ENCODE measurements around the gene UBE2L3.
"Not testable (repeated sequence)": the region's sequence is repeated elsewhere in the genome, so short reads cannot be mapped to it uniquely, and the experiment has no call there.

DNA sequence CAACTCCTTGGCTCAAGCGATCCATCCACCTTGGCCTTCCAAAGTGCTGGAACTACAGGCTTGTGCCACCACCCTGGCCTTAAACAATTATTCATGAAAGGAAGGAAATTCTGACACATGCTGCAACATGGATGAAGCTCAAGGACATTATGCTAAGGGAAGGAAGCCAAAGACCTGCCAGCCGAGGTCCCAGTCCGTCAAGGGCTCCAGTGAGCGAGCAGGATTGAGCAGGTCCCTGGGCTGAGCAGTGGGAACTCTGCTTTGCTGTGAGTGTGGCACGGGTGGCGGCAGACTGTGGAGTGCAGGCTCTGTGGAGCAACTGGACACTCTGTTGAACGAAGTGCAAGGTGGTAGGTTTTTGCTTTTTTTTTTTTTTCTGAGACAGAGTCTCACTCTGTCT lies 27.7 kb upstream of the UBE2L3 start:
- not testable (repeated sequence) for TF ChIP-seq CTCF (IDR thresholded peaks at IDR 0.05; ENCODE audit: insufficient read depth, low read length, poor library complexity, severe bottlenecking); EZH2phosphoT487 (conservative IDR thresholded peaks at IDR 0.05; ENCODE audit: low read length)
